SW480 (cell line): ENCODE measurements around the gene CDSN.

Source experiments
- DNase-seq: peaks from one replicate; pipeline ENCODE4 v3.0.0-alpha.2; 2016; ENCODE audit warnings: low spot score

Gene CDSN

GRCh38 chr6:31116661-31117385 is 3.4 kb downstream of the CDSN start:
- no peak for DNase-seq

- no peak for DNase-seq
Measured at GRCh38 chr6:31115941-31116560, 4.2 kb downstream of the CDSN start.

DNA sequence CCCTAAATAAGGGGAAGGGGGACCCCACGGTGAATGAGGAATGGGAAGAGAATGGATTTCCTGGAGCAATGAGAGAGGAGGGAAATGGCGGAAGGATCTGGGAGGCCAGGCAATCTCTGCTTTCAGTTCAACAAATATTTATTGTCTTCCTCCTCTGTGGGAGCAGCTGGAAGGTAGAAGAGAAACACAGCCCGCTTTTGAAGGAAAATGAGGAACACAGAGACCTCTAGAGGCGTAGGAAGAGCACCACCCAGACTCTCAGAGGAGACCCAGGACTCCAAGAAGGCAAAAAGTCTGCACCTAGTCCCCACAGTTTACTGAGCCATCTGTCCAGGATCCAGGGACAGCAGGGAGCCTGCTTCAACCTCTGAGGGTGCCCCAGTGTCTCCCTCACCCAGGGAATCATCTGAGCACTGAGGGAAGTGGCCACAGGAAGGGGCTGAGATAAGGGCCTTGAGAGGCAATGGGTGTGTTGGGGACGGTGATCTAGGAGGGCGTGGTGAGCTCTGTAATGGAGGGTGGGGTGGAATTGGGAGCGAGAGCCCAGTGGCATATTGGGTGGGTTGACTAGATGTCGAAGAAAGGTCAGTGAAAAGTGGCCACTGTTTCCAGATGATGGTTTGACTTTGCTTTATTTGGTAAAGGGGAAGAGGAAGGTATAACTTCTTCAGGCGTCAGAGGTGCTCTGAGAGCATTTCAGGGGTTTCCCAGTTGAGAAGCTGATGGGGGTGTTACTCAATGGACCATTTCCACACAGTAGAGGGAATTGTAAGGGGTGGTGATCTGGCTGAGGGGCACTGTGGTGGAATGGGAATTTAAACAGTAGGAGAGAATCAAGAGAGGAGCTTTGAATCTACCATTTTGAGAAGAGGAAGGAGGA is 5.0 kb downstream of the CDSN start:
- DNase-seq, result peak; percentile 65

- peak; percentile 88 for DNase-seq
Measured at GRCh38 chr6:31114541-31114878, 5.7 kb downstream of the CDSN start, which contains the start of gene PSORS1C1. PSORS1C1 (plus strand) TSS chr6:31114800; CDS start chr6:31129633, 14,833 bp downstream.

GRCh38 chr6:31113861-31114540 is 6.2 kb downstream of the CDSN start:
- no peak for DNase-seq

GRCh38 chr6:31112478-31112877 is 7.8 kb downstream of the CDSN start, which contains the start of gene C6orf15:
C6orf15 (minus strand) TSS chr6:31112575; CDS start chr6:31112555, 20 bp downstream.
- peak; percentile 25 for DNase-seq

- no peak for DNase-seq
Measured at GRCh38 chr6:31111712-31112111, 8.5 kb downstream of the CDSN start.

- no peak for DNase-seq
Measured at GRCh38 chr6:31110825-31111582, 9.2 kb downstream of the CDSN start.

DNA sequence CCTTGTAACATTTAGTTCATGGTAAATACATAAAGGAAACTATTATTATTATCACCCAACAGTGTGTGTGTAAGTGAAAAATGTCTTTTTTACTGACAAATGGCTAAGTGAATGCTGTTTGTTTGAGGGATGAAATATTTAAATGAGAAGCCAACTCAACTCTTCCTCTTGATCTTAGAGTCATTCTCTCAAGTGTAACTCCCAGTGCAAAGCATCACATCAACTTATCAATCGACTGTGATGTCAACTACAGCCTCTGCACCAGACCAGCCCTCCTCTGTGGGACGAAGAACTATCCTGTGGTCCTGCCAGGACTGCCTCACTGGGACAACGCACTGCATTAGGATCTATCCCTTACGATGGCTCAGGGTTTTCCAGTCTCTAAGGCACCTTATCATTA is 13.2 kb downstream of the CDSN start:
- no peak for DNase-seq

DNA sequence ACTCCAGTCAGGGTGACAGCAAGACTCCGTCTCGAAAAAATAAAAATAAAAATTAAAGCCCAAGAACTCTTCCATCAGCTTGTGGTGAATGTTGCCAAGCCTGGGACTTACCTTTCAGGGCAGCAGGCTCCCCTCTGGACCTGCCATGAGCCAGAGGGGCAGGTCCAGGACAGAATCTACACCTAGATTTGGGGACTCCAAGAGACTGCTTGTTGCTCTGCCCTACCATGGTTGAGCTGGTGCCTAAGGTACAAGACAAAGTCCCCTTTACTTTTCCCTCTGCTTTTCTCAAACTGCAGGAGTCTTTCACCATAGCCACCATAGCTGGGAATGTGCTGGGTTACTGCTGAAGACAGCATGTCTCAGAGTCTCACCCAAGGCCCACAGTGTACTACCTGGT is 17.1 kb downstream of the CDSN start:
- DNase-seq, result no peak

- no peak for DNase-seq
Measured at GRCh38 chr6:31098449-31098938, 21.8 kb downstream of the CDSN start.

DNA sequence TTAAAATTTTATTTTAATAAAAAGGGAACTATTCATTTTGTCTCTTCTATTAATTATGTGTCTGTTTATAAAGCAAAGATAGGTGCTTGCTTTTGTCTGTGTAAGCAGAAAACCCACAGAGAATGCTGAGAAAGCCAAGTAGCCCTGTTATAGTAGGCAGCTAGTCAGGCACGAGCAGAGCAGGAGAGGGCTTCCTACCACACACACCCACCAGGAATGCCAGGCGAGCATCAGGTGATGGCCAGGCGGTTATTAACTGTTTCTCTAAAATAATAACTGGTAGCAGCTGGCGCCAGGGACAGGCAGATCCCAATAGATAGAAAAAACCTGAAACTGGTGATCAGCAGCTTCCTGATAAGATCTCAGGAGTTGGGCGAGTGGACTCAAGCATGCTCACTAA is 23.6 kb downstream of the CDSN start:
- DNase-seq, result no peak

DNA sequence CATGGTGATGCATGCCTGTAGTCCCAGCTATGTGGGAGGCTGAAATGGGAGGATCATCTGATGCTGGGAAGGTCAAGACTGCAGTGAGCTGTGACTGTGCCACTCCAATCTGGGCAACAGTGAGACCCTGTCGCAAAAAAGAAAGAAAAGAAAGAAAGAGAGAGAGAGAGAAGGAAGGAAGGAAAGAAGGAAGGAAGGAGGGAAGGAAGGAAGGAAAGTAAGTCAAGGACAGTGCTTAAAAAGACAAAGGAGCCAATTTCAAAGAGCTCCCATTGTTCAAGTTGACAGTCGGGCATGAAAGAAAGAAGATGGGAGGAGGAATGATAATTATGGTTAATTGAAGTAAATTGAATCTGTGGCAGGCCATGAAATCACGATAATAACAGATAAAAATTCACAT is 24.0 kb downstream of the CDSN start:
- no peak for DNase-seq

- no peak for DNase-seq
Measured at GRCh38 chr6:31094389-31094881, 25.8 kb downstream of the CDSN start.

DNA sequence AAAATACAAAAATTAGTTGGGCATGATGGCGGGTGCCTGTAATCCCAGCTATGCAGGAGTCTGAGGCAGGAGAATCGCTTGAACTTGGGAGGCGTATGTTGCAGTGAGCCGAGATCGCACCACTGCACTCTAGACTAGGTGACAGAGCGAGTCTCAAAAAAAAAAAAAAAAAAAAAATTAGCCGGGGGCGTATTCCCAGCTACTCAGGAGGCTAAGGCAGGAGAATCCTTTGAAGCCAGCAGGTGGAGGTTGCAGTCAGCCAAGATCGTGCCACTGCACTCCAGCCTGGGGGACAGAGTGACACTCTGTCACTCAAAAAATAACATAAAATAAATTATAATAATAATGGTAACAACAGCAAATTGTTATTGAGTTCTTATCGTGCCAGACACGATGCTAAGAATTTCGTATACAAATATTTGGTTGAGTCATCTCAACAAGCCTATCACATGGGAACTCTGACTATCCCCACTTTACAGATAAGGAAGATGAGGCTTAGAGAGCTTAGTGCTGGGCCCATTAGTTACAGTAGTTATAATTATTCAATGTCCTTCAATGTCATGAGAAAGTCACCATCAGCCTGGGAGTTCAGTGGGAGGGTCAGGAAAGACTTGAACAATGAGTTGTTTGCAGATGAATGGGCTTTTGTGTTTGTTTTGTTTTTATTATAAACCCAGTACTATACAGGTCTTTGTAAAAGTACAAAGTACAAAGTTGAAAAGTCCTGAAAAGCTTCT is 27.3 kb downstream of the CDSN start:
- DNase-seq, result peak; percentile 58

DNA sequence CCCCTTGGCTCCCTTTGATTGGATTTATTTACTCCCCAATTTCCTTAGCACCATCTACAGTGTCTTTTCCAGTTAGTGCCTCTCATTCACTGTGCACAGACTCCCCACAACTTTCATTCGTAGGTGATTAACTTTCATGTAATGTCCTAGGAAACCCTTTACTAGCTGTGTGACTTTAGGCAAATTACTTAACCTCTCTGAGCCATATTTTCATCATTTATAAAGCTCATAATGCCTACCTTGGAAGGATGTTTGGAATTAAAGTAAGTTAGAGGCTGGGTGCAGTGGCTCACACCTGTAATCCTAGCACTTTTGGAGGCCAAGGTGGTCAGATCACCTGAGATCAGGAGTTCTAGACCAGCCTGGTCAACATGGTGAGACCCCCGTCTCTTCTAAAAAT is 28.0 kb downstream of the CDSN start:
- DNase-seq, result no peak

- no peak for DNase-seq
Measured at GRCh38 chr6:31091680-31092079, 28.6 kb downstream of the CDSN start.

- no peak for DNase-seq
Measured at GRCh38 chr6:31090973-31091364, 29.3 kb downstream of the CDSN start.

DNA sequence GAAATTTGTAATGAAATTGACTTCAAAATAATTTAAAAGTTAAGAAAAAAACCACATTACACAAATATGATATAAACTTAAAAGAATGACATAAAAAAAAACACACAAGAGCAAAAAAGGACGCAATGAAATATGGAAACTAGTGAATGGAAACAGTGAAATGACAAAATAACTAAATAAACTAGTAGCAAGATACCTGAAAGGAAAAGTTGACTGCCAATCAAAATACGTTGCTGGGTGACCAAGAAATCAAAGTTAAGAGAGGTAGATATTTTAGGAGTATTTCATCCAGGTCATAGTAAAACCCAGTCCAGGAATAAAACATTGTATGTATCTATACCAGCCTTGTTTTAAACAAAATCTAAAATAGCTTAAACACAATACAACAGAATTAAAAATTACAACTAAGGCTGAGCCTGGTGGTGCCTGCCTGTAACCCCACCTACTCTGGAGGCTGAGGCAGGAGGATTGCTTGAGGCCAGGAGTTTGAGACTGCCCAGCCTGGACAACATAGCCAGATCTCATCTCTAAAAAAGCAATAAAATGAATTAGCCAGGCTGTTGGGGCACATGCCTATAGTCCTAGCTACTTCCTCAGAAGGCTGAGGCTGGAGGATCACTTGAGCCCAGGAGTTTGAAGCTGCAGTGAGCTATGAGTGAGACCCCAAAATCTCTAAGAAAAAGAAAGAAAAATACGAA is 29.8 kb downstream of the CDSN start:
- no peak for DNase-seq
